ENCODE data around the gene PPIA.

DNA sequence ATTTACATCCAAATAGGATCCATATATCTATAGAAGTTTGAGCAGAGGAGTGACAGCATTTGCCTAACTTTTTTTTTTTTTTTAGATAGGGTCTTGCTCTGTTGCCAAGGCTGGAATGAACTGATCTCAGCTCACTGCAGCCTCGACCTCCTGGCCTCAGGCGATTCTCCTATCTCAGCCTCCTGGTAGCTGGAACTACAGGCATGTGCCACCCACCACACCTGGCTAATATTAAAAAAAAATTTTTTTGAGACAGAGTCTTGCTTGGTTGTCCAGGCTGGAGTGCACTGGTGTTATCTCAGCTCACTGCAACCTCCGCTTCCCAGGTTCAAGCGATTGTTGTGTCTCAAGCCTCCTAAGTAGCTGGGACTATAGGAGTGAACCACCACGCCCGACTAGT lies 15.1 kb downstream of the PPIA start:
- TF ChIP-seq EZH2phosphoT487 (IDR thresholded peaks at IDR 0.05; ENCODE audit: low read depth): no peak
- TF ChIP-seq, protein P1, sequence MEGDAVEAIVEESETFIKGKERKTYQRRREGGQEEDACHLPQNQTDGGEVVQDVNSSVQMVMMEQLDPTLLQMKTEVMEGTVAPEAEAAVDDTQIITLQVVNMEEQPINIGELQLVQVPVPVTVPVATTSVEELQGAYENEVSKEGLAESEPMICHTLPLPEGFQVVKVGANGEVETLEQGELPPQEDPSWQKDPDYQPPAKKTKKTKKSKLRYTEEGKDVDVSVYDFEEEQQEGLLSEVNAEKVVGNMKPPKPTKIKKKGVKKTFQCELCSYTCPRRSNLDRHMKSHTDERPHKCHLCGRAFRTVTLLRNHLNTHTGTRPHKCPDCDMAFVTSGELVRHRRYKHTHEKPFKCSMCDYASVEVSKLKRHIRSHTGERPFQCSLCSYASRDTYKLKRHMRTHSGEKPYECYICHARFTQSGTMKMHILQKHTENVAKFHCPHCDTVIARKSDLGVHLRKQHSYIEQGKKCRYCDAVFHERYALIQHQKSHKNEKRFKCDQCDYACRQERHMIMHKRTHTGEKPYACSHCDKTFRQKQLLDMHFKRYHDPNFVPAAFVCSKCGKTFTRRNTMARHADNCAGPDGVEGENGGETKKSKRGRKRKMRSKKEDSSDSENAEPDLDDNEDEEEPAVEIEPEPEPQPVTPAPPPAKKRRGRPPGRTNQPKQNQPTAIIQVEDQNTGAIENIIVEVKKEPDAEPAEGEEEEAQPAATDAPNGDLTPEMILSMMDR (IDR thresholded peaks at IDR 0.05; ENCODE audit: low read depth, low read length): no peak

Data from OCI-LY3 (cell line).